GM18870 (cell line): Measurements from ENCODE around the gene CIT.

Experiments
- ATAC-seq: cut with Tn5 transposase; IDR thresholded peaks from one replicate; pipeline ENCODE4 v1.9.1; 2021; ENCODE audit warnings: moderate library complexity; ENCODE audit not compliant: unreplicated experiment

CIT gene

GRCh38 chr12:119807380-119807779 is 69.7 kb downstream of the CIT start:
- ATAC-seq = no peak

GRCh38 chr12:119804011-119804641 is 73.0 kb downstream of the CIT start:
- no peak for ATAC-seq

DNA sequence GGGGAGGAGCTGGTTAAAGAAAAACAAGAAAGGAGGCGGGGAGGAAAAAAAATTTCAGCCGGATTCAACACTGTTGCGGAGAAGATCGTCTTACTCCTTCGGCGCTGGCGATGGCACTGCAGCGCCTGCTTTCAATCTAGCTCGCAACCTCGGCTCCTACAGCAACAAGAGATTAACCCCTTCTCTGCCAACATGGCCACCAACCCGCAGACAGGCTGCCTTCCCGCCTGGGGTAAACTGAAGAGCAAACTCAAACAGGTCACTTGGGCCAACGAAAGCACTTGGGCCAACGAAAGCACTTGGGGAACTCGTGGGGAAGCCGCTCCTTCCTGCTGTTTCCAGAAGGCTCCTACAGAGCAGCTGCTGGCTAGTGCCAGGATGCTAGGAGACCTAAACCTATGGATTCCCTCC is 73.7 kb downstream of the CIT start:
- ATAC-seq = no peak

DNA sequence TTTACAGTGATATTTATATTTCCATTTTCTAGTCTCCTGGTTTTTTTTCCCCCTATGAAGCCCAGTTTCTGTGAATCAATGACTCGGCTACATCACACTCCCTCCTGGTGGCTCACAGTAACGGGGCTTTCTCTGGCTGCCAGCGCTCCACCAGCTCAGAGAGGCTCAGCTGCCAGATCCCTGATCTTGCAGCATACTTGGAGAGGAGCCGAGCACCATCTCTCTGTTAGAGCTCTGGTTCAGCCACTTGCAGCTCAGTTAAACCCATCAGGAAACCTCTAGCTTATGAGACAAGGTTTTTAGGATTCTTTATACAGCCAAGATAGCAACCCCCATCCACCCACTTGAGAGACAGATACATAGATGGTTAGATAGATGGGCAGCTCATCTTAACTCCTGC is 74.6 kb downstream of the CIT start:
- ATAC-seq = no peak

GRCh38 chr12:119797090-119797489 is 80.0 kb downstream of the CIT start:
- no peak for ATAC-seq

DNA sequence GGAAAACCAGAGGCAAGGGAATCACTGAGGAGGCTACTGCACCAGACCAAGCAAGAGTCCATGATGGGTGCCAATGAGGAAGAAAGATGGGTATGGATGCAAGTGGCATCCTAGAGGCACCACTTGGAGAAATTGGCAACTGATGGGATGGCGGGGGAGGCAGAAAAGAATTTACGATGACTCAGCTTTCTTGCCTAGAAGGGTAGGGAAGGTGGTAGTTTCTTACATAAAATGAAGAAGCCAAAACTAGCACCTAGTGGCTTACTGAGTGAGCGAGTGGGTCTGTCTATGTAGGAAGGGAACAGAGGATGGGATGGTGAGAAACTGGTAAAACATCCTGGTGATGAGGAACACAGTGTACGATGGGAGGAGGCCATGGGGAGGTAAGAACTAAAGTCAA is 80.8 kb downstream of the CIT start:
- ATAC-seq = no peak

GRCh38 chr12:119791453-119791852 is 85.7 kb downstream of the CIT start:
- no peak for ATAC-seq

DNA sequence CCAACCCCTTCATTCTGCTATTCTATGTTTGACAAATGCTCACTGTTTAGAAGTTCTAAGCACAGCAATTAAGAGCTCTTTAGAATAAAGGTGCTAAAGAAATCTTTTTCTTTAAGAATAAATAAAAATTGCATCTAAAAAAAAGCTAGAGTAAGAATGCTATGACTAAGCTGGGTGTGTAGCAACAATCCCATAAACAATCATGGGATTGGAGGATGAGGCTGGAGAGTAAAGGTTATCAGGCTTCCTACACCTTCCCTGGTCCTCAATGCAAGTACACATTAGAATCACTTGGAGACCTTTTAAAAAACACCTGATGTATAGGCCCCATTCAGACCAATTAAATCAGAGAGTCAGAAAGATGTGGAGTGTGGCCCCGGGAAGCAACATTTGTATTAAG is 88.3 kb downstream of the CIT start:
- no peak for ATAC-seq

DNA sequence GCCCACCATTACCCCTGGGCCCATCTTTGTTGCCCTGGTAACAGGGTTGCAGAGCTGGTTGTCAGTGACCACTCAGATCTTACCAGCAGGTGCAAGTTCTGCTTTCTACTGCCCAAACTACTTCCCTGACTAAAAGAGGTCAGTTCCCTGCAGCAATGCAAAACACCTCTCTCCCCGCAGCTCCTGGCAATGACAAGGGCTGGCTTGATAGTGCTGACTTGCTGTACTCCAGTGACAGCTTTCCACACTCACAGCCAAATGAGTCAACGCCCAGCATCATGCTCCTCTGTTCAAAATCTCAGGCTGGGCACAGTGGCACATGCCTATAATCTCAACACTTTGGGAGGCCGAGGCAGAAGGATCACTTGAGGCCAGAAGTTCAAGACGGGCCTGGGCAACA is 90.6 kb downstream of the CIT start:
- no peak for ATAC-seq

DNA sequence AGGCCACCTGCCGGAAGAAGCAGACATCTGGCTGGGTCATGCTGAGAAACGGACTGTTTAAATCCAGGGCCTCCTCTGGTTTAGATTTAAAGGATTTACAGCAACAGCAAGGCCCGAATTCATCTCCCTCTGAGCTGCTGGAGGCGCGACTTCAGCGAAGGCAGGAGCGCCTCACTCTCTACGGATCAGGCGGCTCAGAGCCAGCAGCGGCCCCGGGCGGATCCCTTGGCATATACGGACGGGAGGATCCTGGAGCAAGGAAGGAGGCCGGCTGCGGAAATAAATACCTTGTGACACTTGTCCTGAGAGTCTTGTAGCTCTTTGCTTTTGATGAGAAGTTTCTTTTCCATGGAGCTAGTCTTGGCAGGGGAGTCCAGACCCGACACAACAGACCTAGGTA is 92.4 kb downstream of the CIT start:
- no peak for ATAC-seq

DNA sequence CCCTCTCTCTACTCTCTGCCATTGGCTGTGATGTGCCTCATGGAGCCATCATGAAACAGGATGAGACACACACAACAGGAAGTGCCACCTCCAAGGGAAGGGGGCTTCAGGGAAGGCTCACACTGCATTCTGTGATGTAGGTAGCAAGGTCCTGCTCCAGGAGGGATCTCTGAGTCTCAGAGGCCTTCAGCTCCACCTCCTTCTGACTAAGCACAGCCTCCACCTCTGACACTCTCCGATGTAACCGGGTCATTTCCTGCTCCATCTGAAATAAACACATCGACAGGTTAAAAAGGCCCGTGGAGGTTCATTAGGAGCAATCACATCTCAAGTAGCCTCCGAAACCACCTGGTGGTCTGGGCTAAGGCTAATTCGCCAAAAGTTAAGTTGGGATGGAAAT is 93.3 kb downstream of the CIT start:
- ATAC-seq = no peak

GRCh38 chr12:119781804-119782203 is 95.3 kb downstream of the CIT start:
- ATAC-seq = no peak

- no peak for ATAC-seq
These were observed 96.2 kb downstream of the CIT start for GRCh38 chr12:119780786-119781434.

GRCh38 chr12:119775246-119775895 is 101.7 kb downstream of the CIT start:
- no peak for ATAC-seq

DNA sequence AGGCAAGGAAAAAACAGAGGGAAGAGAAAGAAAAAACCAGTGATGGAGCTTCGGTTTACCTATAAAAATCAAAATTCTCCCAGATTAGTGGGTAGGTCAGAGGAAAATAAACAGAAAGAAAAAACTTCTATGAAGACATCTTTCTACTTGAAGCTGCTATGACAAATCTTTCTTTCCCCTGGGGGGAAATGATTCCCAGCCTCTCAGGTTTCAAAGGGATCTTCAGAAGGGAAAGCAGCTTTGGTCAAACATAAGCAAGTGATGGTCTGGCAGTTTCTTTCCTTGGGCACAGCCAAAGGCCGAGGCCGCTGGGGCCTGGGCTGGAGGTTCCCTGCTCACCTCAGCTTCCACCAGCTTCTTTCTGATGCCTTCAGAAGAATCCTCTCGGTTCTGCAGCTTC is 104.7 kb downstream of the CIT start:
- no peak for ATAC-seq

GRCh38 chr12:119770146-119770545 is 107.0 kb downstream of the CIT start:
- no peak for ATAC-seq

- no peak for ATAC-seq
These were observed 114.5 kb downstream of the CIT start for GRCh38 chr12:119762619-119763018.

DNA sequence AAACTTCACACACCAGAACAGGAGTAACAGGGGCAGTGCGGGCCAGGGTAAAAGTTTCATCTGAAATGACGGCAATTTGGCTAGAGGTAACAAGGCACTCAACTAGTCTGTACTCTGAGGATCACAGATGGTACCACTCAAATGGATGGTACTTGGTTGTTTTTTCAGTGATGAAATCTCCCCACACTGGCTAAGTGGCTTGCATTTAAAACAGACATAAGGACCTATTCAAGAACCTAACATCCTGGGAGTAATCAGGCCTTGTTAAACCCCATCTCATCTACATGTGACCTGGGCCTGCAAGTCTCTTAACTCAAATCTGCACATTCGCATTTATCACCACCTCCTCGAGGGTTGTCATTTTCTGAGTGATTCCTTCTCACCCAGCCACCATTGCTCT is 118.4 kb downstream of the CIT start:
- no peak for ATAC-seq

GRCh38 chr12:119758234-119758633 is 118.9 kb downstream of the CIT start:
- no peak for ATAC-seq

DNA sequence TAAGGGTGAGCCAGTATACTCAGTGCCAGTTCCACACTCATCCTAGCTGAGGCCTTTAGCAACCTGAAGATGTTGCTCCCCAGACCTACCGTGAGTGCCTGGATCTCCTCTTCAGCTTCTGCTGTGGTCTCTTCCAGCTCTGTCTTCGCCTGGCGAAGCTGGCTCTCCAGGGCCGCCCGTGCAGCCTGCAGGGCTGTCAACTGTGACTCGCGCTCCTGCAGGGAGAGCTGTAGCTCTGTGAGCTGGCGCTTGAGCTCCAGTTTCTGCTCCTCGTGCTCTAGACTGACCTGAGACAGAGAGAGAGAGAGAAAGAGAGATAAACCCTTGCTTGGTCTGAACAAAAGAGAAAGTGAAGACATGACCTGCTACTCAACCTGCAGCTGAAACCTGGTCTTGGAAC is 125.2 kb downstream of the CIT start:
- no peak for ATAC-seq

DNA sequence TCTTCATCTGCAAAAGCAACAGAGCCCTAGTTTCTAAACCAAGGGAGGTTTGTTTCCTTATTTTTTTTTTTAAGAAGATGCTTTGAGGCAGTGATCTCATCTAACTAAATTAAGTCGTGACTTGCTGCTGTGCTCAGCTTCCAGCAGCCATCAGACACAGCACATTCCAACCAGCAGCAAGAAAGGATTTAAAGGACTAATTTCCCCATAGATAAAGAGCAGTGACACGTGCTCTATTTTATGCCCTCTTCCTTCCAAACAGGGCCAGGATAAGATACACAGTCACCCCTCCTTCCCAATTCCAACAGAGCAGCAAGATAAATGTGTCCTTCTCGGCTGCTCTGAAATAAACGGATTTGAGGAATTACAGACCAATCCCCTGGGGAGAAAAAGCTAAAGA is 127.5 kb downstream of the CIT start:
- no peak for ATAC-seq

DNA sequence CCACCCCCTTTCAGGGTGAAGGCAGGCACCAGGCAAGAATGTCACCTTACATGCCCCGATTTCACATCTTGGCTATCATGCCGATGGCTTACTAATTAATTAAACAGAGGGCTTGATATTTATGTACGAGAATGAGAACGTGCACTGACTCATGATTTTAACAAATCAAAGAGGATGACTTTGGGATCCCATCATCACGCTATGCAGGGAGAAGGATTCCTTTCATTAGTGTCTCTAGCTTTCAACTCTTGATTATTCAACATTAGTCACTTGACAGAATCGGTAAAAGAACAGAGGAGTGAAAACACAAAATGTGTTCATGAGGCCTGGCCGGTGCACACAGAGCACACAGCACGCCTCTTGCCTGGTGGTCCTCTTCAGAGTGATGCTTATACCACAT is 128.6 kb downstream of the CIT start:
- ATAC-seq = no peak

DNA sequence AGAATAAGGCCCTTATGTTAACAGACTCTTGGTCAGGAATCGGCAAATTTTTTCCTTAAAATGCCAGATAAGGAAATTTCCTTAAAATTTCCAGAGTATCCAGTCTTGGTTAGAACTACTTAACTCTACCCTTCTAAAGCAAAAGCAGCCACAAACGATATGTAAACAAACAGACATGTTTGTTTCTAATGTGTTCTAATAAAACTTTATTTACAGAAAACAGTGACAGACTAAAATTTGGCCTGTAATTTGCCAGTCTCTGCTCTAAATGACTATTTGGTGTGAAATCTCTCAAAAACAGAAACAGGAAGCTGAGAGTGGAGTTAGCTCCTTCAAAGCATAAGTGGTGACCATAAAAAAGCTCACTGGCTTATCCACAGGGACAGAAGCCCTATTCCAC is 131.0 kb downstream of the CIT start:
- no peak for ATAC-seq
